Stimulated activated CD4-positive, alpha-beta T cell treated with anti-CD3 and anti-CD28 coated beads, Interleukin-1b, Interleukin-23, amount 100 ng/mL, for 24 hours (primary cell): ENCODE results near the gene PLEKHM1.
A peak's percentile ranks its signal among the peaks of the same experiment; 100 is the strongest.
"Not testable (repeated sequence)": the region's sequence is repeated elsewhere in the genome, so short reads cannot be mapped to it uniquely, and the experiment has no call there.

Source experiments
- DNase-seq, 4 experiments: peaks; one replicate each; pipeline ENCODE4 v3.0.0-alpha.2; 2020; ENCODE audit warnings: low read depth in 4 of 4, low spot score in 1 of 4

The PLEKHM1 gene

GRCh38 chr17:45441526-45442310, 48.8 kb downstream of the PLEKHM1 start:
- DNase-seq: no peak

- not testable (repeated sequence) for DNase-seq
These were observed 49.5 kb downstream of the PLEKHM1 start for GRCh38 chr17:45440839-45441515.

- no peak for DNase-seq
These were observed 50.3 kb downstream of the PLEKHM1 start for GRCh38 chr17:45440161-45440778.

- no peak for DNase-seq
These were observed 51.5 kb downstream of the PLEKHM1 start for GRCh38 chr17:45438931-45439610.

- DNase-seq: no peak
These were observed 52.8 kb downstream of the PLEKHM1 start for GRCh38 chr17:45437465-45438283.

GRCh38 chr17:45436625-45437464, 53.7 kb downstream of the PLEKHM1 start:
- no peak for DNase-seq

GRCh38 chr17:45436161-45436560, 54.4 kb downstream of the PLEKHM1 start:
- no peak for DNase-seq

GRCh38 chr17:45435481-45435880, 55.0 kb downstream of the PLEKHM1 start:
- no peak for DNase-seq

- DNase-seq: no peak
These were observed 57.4 kb downstream of the PLEKHM1 start for GRCh38 chr17:45433159-45433535.

- DNase-seq: no peak
These were observed 57.9 kb downstream of the PLEKHM1 start, which contains the start of gene ARHGAP27 for GRCh38 chr17:45432405-45433158. Gene ARHGAP27, minus strand, starts transcription at chr17:45432870. Its CDS starts 2,591 bp downstream, at chr17:45430279.

GRCh38 chr17:45431531-45432404, 58.8 kb downstream of the PLEKHM1 start:
- peak in 2 of 4 experiments; percentile 54 to 68 for DNase-seq

- DNase-seq: no peak
These were observed 59.6 kb downstream of the PLEKHM1 start for GRCh38 chr17:45430738-45431530.

- DNase-seq: no peak
These were observed 60.3 kb downstream of the PLEKHM1 start for GRCh38 chr17:45430006-45430737.

GRCh38 chr17:45429339-45430005, 61.0 kb downstream of the PLEKHM1 start:
- no peak for DNase-seq

- DNase-seq: no peak
These were observed 61.6 kb downstream of the PLEKHM1 start for GRCh38 chr17:45428931-45429338.

- peak; percentile 54 to 68 (median 65) for DNase-seq
These were observed 62.4 kb downstream of the PLEKHM1 start for GRCh38 chr17:45428050-45428617.
